HG02798 (cell line): Measurements from ENCODE around the gene ALDH7A1.
"Not testable (repeated sequence)": the region's sequence is repeated elsewhere in the genome, so short reads cannot be mapped to it uniquely, and the experiment has no call there.

Experiments
- ATAC-seq: cut with Tn5 transposase; IDR thresholded peaks from one replicate; pipeline ENCODE4 v1.9.1; 2021; ENCODE audit warnings: mild to moderate bottlenecking; ENCODE audit not compliant: unreplicated experiment, poor library complexity

Gene ALDH7A1

GRCh38 chr5:126536874-126537273 is 58.1 kb downstream of the ALDH7A1 start:
- ATAC-seq, result no peak

DNA sequence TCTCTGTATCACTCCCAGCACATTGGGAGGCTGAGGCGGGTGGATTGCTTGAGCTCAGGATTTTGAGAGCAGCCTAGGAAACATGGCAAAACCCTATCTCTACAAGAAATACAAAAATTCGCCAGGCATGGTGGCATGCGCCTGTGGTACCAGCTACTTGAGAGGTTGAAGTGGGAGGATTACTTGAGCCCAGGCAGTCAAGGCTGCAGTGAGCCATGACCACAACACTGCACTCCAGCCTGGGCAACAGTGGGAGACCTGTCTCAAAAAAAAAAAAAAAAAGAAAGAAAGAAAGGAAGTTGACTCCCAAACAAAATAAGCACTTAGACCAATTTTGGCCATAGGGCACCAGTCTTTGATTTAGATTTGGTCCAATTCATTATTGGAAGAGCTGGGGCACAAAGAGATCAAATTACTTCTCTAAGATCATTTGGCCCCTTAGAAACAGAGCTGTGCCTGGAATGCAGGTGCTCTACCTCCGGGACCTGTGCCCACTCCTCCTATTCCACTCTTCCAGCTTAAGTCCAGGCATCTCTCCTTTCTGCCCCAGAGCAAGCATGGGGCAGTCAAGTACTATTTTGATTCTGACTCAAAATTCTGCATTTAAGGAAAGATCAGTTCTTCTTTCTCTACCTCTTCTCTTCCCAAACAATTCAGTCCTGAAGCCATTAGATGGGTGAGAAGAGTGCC is 59.0 kb downstream of the ALDH7A1 start:
- ATAC-seq, result no peak

GRCh38 chr5:126534553-126534952 is 60.5 kb downstream of the ALDH7A1 start:
- no peak for ATAC-seq

- ATAC-seq, result no peak
These were observed 63.4 kb downstream of the ALDH7A1 start for GRCh38 chr5:126531543-126532120.

DNA sequence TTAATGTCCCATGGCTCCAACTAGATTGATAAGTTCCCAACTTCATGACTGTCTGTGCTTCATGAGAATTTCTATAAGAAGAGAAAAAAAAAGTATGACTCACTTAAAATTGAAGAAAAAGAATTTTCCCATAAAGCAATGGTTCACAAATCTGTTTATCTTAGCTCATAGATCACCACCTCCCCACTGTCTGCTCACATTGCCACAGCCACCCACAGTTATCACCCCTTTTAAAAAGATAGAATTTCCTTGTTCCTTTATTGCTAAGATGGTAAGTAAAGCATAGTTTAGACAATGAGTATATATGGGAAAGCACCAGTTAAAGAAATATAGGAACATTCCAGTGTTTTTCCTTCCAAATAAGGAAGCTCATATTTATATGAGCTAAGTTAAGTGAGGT is 67.1 kb downstream of the ALDH7A1 start:
- no peak for ATAC-seq

DNA sequence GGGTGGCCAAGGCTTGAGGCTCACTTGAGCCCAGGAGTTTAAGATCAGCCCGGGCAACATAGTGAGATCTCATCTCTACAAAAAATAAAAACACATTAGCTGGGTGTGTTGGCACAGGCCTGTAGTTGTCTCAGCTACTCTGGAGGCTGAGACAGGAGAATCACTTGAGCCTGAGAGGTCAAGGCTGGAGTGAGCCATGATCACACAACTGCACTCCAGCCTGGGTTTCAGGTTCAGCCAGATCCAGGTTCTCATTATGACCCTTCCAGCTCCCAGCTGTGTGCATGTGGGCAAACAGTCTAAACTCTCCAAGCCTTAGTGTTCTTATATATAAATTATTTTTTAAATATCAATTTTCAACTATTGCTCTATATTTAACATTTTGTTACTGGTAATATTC is 67.9 kb downstream of the ALDH7A1 start:
- ATAC-seq, result no peak

GRCh38 chr5:126526493-126526892 is 68.5 kb downstream of the ALDH7A1 start:
- no peak for ATAC-seq

DNA sequence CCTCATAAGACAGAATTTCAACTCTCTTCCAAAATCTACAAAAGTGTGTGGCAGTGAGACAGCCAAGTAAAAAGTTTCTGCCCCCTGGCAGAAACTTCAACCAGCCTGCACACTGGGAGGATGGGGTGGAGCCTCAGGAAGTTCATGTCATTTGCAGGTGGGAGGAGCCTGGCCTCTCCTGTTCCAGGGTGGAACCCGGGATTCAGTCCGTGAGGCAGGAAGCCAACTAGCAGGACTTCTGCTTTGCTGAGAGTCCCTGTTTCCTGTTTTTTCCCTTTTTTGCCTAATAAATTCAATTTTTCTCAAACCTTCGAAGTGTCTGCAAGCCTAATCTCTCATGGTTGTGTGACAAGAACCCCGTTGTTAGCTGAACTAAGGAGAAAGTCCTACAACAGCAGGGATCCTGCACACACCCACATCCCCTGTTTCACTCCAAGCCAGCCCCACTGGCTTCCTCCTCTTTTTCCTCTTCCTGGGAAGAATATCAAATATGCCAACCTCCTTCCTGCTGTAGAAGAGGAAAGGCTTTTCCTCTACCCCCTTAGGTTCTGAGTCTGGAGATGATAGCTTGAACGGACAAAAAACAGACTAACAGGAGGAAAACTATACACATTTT is 69.3 kb downstream of the ALDH7A1 start:
- no peak for ATAC-seq

- ATAC-seq, result no peak
These were observed 71.1 kb downstream of the ALDH7A1 start for GRCh38 chr5:126523818-126524510.

- ATAC-seq, result no peak
These were observed 73.9 kb downstream of the ALDH7A1 start for GRCh38 chr5:126521130-126521529.

- ATAC-seq, result no peak
These were observed 74.4 kb downstream of the ALDH7A1 start for GRCh38 chr5:126520593-126520953.

DNA sequence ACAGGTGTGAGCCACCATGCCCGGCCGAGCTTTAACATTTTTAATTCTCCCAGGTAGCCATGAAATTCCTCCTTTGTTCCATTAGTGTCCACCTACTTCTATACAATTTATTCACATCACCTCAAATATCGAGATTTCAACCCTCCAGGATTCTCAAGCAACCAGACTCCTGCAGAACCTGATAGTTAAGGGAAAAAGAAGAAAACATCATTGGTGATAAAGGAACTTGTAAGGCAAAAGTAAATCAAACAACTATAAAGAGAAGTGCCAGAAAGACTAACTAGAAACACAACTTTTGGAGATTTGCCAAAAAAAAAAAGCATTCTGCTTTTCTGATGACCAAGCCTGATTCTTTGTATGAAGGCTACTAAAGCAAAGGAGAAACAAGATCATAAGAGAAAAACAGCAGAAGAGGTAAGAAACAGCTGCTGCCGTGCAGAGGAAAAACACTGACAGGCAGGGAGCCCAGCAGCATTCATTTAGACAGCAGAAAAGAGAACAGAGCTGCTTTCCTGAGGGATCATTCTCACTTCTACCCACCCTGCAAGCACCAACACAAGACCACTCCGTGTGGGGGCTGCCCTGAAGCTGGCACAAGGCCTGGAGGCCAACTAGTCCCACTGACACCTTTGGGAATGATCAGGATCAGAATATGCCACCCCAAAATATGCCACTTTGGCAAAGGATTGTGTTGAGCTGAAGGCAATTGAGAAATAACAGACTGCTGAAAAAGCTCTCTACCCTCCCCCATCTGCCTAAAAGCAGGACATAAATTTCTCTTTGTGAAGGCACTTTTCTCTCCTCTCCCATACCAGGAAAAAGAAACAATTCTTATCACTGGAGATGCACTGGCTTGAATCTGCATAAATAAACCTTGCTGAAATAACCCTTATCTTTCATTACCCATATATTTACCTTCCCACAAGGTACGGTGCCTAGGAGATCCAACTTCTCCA is 75.1 kb downstream of the ALDH7A1 start:
- ATAC-seq, result no peak

DNA sequence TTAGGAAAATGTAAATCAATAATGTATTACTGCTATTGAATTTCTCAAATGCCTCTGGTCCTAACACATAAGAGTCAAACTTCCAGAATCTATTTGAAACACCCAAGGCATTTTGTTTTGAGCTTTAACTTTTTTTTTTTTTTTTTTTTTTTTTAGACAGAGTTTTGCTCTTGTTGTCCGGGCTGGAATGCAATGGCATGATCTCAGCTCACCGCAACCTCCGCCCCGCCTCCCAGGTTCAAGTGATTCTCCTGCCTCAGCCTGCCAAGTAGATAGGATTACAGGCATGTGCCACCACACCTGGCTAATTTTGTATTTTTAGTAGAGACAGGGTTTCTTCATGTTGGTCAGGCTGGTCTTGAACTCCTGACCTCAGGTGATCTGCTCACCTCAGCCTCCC is 75.8 kb downstream of the ALDH7A1 start:
- not testable (repeated sequence) for ATAC-seq

DNA sequence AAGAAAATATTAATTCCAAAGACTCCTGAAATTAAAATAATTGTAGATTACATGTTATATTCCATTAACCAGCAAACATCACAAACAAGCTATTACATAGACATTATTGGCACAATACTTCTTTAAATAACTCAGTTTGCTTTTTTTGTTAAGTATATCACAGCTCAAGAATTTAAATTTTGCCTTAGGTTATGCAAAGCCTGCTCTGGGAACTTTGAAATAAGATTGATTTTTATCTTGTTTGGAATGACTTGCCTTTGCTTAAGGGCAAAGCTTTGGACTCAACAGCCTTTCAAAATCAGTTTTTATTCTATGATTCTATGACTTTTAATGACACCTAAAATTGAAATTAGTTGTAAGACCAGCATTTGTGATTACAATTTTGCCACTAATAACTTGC is 78.2 kb downstream of the ALDH7A1 start:
- no peak for ATAC-seq

- ATAC-seq, result no peak
These were observed 78.9 kb downstream of the ALDH7A1 start for GRCh38 chr5:126516133-126516532.

DNA sequence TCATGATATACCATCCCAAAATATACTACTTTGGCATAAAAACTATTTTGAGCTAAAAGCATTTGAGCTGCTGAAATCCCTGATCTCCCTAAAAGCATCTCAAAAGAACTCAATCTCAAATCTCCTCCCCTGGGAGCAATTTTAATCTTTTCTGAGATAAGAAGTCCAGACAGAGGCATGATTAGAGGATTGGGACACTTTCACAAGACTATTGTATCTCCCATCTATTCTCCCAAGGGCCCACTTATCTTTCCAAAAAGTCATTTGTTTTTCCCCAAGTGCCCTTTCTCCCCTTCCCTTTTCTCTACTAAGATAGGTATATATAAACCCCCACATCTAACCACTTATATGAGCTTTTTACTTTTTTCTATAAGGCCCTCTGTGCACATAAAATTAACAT is 79.7 kb downstream of the ALDH7A1 start:
- no peak for ATAC-seq

DNA sequence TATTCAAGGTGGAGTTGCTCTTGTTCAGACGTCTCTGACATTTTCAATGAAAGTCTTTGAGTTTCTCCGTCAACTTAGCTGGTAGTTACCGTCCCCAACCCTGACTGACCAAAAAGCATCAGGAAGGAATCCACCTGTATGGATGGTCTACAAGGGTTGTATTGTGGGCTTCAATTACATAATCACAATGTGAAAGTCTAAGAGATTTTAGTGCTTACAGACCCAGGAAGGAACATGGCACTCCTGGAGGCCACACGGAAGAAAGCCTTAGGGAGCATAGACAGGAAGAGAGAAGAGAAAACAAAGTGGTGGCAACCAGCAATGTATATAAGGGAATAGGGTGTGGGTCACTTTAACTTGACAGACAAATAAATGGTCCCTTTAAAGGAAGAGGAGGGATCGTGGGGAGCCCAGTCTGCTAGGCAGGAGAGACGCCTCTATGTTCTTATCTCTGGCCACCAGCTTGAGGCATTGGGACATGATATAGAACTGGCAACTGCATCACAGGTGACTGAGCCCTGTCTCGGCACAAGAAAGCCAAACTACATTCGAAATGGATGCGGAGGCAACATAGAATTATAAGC is 80.4 kb downstream of the ALDH7A1 start:
- ATAC-seq, result no peak

DNA sequence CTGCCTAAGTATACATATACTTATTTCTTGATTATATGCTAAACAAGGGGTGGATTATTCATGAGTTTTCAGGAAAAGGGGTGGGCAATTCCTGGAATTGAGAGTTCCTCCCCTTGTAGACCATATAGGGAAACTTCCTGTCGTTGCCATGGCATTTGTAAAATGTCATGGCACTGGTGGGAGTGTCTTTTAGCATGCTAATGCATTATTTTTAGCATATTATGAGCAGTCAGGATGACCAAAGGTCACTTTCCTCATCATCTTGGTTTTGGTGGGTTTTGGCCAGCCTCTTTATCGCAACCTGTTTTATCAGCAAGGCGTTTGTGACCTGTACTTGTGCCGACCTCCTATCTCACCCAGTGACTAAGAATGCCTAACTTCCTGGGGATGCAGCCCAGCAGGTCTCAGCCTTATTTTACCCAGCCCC is 80.9 kb downstream of the ALDH7A1 start:
- no peak for ATAC-seq

- ATAC-seq, result no peak
These were observed 81.3 kb downstream of the ALDH7A1 start for GRCh38 chr5:126513703-126514102.

DNA sequence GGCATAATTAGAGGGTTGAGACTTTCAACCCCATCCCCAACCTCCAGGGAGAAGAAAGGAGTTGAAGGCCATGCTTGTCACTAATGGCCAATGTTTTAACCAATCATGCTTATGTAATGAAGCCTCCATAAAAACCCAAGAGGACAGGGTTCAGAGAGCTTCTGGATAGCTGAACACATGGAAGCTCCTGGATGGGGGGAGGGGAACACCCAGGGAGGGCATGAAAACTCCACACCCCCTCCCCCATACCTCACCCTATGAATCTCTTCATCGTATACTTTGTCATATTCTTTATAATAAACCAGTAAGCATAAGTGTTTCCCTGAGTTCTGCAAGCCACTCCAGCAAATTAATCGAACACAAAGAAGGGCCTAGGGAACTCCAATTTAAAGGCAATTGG is 81.7 kb downstream of the ALDH7A1 start:
- no peak for ATAC-seq
